LoVo (cell line): ENCODE data around the gene GPRIN3.
"Not testable (repeated sequence)": the region's sequence is repeated elsewhere in the genome, so short reads cannot be mapped to it uniquely, and the experiment has no call there.

Experiments
- DNase-seq: peaks from one replicate; pipeline ENCODE4 v3.0.0-alpha.2; 2016; ENCODE audit warnings: low spot score

GPRIN3 gene

DNA sequence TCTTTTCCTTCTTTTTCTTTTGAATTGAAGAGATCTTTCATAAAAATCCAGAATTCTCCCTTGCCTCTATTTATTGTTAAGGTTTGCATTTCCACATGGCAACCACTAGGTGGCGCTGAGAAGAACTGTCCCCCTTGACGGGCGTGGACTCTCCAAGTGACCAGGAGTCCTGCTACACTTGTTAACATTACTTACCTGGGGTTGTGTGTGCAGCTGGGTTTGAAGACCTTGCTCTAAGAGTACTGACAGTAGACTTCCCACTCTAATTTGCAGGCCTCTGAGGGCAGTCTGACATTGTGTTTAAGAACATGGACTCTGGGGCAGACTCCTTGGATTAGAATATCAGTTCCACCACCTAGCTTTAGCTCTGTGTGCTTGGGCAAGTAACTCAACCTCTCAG, 52.8 kb downstream of the GPRIN3 start:
- DNase-seq: peak; percentile 41

DNA sequence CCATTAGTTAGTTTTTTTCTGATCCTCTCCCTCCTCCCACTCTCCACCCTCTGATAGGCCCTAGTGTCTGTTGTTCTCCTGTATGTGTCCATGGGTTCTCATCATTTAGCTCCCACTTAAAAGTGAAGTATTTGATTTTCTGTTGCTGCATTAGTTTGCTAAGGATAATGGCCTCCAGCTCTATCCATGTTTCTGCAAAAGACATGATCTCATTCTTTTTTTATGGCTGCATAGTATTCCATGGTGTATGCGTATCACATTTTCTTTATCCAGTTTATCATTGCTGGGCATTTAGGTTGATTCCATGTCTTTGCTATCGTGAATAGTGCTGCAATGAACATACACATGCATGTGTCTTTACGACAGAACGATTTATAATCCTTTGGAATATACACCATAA, 53.3 kb downstream of the GPRIN3 start:
- DNase-seq: not testable (repeated sequence)

DNA sequence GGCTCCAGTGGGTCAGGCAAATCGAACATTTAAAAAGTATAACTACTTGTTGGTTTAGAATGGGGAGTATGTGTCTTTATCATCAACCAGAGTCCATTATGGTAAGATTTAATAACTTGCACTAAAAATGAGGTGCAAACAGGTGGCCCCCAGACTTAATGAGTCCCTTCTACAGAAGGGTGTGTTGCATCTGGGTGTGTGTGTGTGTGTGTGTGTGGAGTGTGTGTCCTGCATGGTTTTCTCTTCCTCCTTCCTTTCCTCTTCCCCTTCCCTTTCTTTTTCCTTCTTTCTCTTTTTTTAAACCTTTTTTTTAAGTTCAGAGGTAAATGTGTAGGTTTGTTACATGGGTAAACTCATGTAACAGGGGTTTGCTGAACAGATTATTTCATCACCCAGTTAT, 53.7 kb downstream of the GPRIN3 start:
- no peak for DNase-seq

DNA sequence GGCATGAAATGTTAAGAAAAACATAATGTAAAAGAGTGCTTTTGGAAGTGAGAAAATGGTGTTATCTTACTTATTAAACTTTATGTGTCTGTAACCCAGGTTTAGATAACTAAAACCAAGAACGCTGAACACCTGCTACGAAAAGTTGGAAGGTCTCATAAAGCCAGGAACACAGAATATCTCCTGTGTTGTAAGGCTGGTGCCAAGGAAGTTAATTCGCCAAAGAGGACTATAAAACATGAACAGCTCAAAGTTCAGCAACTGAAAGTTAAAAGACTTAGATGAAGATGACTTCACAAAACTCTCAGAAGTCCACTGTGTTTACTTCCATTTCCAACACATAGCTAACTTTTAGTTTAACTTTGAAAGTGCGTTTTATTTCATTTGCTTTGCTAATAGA, 54.3 kb downstream of the GPRIN3 start:
- DNase-seq: peak; percentile 43

DNA sequence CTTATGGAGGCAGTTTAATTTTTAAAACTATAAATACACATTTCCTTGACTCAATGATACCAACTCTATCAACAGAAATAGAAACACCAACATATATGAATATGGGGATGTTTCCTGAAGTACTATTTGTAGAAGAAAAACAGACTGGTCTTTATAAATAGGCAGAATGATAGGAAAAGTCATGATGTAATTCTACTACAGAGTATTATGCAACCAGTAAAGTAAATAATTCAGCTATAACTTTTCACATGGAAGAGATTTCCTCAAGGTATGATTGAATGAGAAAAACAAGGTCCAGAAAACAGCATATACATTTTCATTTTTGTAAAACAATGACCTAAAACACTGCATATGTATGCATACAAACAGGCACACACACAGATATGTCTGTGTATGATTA, 56.2 kb downstream of the GPRIN3 start:
- DNase-seq: no peak

DNA sequence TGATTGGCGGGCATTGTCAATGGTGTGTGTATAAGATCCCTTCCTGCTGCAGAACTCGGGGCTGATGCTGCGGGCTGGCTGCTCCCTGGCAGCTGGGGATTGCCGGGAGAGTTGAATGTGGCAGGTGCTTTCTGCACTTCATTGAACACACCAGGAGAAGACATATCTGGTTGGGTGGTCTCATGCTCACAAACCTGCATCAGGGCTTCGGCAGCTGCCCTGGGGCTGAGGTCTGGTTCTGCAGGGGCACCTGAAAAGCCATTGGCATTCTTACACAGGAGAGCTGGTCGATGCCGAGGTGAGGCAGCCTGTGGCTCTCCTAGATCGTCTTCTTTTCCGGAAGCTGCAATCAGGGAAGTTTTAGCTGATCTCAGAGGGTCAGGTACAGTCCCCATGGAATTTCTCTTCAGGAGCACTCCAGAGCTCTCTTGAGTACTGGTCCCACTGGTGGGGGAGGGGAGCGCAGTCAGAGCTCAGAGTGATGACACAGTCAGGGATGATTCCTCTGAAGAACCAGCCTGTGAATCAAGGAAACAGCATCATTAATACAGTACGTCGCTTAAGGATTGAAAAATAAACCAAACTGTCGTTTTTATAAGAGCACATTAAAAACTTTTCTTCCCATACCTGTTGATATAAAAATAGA, 57.8 kb downstream of the GPRIN3 start:
- no peak for DNase-seq

DNA sequence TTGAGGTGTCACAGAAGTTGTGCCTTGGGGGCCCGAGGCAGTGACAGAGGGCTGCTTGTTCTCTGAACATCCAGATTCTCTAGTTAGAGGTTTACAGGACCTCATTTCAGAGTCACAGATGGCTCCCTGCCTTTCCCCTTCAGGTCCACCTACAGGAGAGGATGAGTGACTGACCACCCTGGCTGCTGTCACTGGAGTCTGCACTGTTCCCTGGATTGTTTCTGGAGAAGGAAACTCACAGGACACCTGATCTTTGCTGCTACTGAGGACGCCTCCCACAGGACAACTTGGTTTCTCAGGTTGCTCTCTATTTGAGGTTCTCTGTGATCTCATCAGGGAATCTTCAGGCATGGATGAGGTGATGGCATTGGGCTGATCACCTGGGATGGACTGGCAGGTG, 58.3 kb downstream of the GPRIN3 start:
- no peak for DNase-seq

DNA sequence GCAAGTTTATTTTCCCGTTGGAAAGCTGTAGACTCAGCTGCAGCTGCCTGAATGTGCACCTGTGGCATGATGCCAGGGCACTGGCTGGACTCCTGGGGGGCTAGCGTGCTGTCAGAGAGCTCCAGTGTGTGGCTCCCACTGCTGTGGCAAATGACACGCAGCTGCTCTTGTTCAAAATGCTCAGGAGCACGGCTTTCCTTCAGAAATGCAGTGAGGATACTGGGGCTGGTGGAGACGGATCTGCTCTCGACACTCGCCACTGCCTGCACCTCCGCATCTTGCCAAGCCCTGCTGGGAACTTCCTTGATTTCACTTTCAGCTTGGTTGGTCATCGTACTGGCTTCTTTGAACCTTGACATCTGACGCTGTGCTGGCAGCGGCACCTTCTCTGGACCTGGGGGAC, 58.7 kb downstream of the GPRIN3 start:
- DNase-seq: peak; percentile 6

DNA sequence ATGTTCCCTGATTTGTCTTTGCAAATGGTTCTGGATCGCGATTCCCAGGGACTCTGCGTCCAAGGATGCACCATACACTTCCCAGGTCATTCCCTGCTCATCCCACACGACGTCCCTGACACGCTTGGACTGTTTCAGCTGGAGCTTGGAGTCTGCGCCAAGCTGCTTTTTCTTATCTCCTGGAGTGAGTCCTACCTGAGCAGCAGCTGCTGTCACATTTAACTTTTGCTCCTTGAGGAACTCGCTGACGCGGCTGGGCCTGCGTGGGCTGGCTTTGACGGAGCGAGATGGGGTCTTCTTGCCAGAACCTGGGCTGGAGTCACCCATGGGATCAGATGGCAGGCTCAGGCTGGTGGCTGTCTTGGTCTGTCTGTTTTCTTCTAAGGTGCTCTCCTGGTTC, 59.6 kb downstream of the GPRIN3 start:
- DNase-seq: no peak

DNA sequence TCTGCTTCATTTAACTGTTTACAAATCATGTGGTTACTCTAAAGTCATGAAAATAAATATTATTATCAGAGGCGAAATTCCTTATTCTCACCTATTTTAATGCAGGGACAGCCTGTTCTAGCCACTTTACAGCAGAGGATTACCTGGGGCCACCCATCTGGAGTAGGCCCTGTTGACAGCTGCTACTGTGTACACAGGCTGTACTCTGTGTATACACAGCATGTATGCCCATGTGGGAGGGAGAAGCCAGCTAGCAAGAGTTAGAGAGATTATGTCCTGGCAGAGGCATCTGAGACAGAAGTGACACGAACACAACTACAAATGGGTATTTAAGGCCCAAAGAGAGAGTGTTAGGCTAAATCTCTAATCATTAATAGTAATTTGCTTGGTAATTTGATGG, 62.1 kb downstream of the GPRIN3 start:
- DNase-seq: no peak

DNA sequence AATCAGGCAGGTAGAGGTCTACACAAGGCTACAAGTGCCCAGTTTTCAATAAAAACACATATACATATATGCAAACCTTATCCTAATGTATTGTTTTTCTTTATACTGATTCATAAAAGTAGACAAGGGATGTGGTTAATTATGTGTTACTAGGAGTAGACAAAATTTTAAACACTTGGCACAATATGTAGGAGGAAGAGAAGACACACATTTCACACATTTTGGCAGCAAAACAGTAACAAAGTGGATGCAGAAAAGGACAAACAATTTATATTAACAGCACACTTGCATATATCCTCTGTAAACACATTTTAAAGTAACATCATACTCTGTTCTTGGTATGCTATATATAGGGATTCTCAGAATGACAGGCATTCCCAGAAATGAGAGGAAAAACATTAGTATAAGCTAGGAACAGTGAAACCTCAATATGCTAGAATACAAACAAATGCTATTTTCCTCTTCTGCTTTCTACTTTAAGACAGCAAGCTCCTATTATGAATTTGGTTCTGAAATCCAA, 63.8 kb downstream of the GPRIN3 start:
- DNase-seq: no peak

DNA sequence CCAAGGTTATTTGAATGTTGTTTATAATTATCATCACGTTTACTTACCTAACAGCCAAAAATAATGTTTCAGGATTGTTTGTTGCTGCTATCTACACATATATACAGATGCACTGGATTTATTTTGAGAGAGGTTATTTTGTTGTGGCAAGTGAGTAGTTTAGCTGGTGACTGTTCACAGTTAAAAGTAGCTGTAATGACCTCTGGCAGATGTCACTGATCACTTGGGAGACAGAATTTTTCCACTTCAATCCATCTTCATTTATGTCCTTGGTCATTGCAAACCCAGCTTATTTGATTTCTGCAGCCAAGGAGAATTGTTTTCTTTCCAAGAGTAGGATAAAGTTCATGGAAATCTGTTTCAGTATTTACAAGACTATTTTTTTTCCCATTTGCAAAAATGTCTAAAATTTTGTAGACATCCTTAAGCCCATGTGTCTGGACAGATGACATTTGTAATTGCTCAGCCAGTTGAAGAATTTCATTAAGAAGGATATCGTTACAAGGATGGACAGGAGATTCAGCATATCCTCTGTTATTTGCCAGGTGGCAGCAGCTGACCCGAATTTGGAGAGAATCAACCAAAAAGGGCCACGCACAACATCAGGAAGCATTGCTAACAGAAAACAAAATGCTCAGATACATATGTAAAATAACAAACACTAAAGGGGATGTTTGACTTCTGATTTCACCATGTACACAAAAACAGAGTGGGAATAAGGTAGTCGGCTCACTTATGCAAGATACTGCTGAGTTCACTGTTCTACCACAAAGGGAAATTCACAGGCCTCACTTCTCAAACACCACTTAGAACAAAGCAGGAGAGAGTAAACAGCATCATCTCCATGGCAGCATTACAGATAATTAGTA, 64.5 kb downstream of the GPRIN3 start:
- DNase-seq: no peak

DNA sequence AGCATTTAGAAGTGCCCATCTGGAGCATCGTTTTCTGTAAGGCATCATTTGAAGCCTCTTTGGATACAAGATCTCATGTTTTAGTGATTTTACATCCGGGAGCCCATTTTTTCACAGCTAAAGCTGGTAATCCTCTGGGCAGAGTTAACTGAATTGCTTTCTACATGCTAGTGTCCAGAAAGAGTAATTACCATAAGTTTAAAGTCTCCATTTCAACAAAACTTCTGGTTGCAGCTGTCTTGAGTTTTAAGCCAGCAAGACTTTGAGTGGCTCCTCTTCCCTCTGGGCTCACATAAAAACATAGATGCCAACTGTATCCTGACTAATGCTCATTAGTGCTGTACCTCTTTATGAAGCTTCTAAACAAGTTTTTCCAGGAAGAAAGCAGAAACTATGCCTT, 65.4 kb downstream of the GPRIN3 start:
- no peak for DNase-seq

DNA sequence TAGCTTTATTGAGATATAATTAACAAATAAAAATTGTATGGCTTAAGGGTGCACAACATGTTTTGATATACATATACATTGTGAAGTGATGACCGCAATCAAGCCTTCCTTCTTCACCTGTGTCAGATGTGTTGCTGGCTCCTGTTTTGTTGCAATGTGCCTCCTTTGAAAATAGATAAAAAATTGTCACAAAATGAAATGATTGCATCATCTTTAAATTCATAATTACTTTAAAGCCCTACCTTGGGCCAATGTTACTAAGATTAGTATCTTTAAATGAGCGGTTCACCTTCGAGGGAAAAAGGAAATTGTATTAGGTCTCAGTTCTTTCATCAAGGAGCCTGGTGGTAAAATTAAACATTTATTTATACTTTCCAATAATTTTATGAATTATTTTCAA, 77.3 kb downstream of the GPRIN3 start:
- no peak for DNase-seq

DNA sequence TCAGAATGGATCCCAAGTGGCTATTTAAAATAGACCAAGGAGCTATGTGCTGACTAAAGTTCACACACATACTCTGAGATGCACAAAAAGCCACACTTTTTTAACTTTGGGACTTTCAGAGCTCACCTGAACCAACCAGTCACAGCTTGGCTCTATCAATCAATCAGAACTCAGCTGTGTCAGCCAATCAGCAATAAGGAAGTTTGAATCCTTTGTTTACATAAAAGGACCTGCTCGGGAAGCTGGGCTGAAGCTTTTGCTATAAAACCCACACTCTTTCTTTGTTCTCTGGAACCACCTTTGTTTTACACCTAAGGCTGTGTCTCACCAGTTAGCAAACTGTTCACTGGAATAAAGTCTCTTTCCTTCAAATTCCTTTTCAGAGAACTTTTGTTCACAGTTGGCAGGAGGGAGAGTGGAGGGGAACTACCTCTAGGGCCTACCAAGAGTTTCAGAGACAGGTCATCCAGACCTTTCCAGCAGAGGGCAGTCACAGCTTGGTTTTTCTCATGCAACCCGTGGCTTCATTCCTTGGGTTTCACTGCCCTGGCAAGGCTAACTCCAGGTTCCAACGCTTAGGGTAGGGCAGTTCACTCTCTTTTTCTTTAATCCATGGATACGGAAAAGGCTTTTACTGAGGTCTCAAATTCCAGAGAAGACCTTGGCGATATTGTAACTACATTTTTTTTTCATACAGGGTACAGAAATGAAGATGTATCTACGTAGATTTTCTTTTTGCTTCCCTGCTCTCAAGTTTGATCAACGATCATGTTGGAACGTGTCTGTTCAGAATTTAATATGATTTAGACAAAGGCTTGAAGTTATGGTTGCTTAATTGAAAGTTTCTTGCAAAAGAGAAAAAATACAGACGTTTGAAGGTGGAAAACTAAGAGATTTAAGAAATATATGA, 80.7 kb downstream of the GPRIN3 start:
- DNase-seq: peak; percentile 87

DNA sequence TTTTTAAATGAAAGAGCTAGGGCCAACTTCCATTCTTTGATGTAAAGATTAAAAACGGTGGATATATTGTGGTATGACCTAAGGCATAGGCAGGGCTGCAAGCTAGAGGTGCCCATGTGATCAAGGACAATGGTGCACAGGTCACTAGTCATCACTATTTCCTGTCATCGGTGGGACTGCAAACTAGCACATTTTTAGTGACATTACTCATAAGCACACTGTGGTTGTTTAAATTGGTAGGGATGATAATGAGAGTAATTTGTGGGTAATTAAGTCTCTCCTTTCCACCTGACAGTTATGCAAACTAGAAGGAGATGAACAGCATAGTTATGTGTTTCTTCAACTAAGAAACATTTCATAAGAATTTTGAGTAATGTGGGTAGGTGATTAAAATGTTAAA, 85.4 kb downstream of the GPRIN3 start:
- DNase-seq: peak; percentile 67

DNA sequence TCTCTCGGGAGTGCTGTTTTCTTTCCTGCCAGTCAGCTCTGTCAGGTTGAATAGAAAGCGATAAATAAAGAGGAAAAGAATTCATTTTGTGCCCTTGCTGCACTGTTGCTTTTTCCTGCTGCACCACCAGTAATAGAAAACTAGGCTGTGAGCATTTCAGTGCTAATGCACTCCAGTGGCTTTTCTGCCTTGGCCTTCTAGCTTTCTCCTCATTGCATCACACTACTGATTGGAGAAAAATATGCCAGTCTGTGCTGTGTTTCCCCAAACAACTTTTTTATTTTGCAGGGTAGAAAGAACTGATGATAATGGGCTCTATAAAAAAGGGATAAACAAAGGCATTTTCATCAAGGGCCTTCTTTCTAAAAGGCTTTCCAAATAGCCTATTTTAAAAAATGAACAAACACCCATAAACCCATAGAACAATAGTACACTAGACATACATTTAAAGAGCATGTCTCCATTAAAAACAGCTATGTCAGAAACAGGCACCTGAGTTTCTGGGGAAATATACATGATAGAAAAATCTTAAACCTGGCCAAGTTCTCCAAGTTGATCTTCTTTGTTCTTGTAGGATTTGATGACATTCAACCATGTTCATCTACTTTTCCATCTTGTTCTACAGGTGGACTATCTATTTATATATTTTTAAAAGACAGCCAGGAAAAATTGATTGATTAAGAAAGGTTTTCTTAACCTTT, 86.3 kb downstream of the GPRIN3 start:
- DNase-seq: peak; percentile 29

DNA sequence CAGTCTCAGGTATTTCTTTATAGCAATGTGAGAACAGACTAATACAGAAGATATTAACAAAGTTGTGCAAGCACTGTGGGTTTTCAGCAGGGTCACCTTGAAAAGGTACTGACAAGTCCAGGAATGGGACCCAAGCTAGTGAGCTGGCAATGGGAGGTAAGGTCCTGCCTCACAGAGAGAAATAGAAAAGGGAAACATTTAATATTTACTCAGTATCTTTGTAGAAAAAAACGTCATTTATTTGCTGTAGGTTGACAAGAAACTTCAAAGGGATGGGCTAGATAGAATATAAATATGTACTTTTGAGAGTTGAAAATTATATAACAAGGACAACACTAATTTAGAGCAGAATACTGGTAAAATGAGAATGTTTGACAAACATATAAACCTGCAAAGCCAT, 89.0 kb downstream of the GPRIN3 start:
- DNase-seq: no peak

DNA sequence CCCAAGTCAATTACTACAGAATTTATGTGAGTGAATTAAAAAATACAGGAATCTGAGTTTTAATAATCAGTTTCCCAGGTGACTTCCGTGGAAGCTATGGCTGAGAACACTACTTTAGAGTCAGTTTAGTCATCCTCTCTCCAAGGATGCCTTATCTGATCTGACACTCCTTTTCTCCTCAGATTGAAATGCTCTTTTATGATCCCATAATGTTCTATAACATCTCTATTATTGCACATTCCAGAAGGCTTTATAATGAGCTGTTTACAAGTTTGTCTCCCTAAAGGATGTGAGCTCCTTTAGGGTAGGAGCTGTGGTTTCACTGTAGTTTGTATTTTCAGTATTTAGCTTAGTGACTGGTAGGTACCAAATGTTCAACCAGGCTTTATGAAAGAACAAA, 90.0 kb downstream of the GPRIN3 start:
- peak; percentile 61 for DNase-seq

DNA sequence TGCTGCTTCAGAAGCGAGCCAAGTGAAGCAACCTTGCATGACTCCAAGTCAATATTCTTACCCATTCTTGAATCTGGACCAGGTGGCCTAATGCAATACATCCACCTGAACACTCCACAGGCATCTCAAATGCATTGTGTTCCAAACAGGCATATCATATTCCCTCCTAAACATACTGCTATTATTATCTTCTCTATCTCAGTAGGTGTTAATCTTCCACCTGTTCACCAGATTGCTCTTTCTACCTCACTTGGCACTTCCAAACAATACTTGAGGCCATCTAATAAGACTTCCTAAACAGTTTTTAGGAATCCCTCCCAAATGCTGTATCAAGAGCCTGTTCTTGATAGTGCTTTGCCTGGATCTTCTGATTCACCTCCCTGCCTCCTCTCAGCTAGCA, 90.7 kb downstream of the GPRIN3 start:
- no peak for DNase-seq

DNA sequence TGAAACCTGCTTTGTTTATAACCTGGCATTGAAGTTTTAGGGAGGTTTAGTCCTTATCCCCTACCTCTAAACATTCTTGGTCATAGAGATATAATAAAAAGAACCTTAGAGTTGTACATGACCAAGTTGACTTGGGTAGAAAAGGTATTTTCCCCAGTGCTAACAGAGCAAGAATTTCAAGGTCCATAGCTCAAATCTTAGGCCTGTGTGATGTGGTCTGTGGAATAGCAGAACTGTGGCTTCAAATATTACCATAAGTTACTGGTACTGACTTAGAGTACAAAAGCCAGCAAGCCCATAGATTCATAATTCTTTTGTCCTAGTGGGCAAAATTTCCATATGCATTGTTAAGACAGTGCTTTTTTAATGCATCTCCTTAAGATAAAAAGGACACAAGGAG, 91.2 kb downstream of the GPRIN3 start:
- no peak for DNase-seq

DNA sequence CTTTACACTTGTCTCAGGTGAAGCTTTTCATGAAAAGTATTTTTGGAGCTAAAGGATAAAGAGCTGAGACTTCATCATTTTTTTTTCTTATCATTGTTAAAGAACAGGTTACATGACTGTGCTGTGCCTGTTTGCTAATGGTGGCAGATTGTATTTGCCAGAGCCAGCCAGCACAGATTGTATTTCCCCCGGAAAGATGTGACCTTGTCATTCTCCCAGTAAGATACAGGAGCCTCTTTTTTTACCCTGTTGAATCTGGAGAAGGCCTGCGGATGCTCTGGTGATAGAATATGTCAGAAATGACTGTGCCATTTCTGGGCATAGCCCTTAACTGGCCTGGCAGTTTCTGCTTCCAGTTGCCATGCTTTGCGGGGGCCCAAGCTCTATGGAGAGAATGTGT, 91.9 kb downstream of the GPRIN3 start:
- DNase-seq: no peak
